ENCODE results near the gene SMAD2. TPM values are rescaled to one million over a fixed set of nuclear protein-coding genes. Genes with fewer than 3 reads are reported as not detected.
A peak's percentile ranks its signal among the peaks of the same experiment; 100 is the strongest.
"Not testable (repeated sequence)": the region's sequence is repeated elsewhere in the genome, so short reads cannot be mapped to it uniquely, and the experiment has no call there.

The SMAD2 gene
- total RNA-seq, 2 donors from 2014 or later, result 108 to 146 TPM

DNA sequence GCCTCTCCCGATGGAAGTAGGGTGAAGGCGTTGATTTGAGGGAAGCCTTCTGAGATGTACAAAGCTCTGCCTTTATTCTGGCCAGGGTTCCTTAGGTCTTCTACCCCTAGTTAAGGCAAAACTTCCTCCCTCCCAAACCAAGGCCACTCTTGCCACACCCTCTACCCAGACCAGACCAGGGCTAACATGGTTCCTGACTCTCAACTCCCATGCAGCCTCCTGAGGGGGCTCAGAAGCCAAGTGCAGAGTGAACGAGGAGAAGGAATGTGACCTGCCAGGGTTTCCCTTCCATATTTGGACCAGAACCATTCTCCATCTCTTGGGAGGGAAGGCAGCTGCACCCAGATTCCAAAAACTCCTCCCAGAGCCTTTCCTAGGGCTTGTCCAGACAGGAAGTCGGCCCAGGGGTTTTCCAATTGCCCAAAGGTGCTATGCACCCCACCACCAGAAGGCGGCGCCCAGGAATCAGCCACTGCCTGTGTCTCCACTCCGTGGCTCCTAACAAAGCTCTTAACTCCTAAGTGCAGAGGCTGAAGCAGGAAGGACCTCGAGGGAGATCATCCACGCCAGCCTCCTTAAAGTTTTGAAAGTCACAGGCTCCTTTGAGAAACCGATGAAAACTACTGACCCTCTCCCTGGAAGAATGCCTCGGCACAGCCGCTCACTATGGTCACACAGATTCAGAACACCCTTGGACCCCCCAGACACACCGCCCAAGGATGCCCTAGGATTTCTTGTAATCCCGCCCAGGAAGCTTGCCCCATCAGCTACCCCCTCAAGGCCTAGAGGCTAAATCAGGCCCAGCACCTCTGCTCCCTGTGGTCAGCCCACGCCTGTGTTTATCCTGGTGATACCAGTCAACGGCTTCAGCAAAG lies 157.8 kb downstream of the SMAD2 start:
- DNase-seq (ENCODE audit: low spot score in 2 of 2), result peak; percentile 73 to 81
- Mint-ChIP-seq H3K36me3 (no peaks in the 10 kb centered on the region), H3K27ac (peak overlapping the region; percentile 10 to 55), H3K9me3 (no peaks in the 10 kb centered on the region)
- ATAC-seq, result peak; percentile 72 to 81

GRCh38 chr18:47771922-47772321 lies 158.5 kb downstream of the SMAD2 start:
- Mint-ChIP-seq H3K36me3 (no peaks in the 10 kb centered on the region), H3K9me3 (no peaks in the 10 kb centered on the region), H3K27ac (peak overlapping the region in 1 of 2 donors; percentile 55)
- DNase-seq (ENCODE audit: low spot score in 2 of 2), result no peak
- no peak for ATAC-seq

DNA sequence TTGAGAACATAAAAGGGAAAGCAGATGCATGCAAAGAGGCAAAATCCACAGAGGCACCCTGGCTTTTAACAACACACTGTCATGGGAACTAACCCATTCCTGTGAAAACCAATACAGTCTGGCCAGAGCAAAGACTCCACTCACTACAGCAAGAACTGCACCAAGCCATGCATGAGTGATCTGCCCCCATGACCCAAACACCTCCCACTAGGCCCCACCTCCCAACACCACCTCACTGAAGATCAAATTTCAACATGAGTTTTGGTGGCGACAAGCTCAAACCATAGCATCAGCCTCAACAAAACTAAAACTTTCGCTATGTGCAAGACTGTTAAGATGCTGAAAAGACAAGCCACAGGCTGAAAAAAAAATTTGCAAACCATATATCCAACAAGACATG lies 162.8 kb downstream of the SMAD2 start:
- DNase-seq (ENCODE audit: low spot score in 2 of 2), result no peak
- Mint-ChIP-seq H3K36me3 (no peaks in the 10 kb centered on the region), H3K27ac (no peak overlapping the region), H3K9me3 (no peaks in the 10 kb centered on the region)
- no peak for ATAC-seq

DNA sequence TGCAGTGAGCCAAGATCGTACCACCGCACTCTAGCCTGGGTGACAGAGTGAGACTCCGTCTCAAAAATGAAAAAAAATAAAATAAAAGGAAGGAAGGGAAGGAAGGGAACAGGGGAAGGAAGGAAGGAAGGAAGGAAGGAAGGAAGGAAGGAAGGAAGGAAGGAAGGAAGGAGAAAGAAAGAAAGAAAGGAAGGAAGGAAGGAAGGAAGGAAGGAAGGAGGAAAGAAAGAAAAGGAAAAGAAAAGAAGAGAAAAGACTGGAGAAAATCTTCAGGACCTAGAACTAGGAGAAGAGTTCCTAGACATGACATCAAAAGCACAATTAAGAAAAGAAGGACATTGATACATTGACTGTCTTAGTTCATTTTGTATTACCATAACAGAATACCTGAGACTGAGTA lies 163.3 kb downstream of the SMAD2 start:
- not testable (repeated sequence) for H3K27ac Mint-ChIP-seq; DNase-seq (ENCODE audit: low spot score in 2 of 2); ATAC-seq; H3K36me3 Mint-ChIP-seq; H3K9me3 Mint-ChIP-seq

Measured in activated naive CD4-positive, alpha-beta T cell treated with anti-CD3 and anti-CD28 coated beads, Interleukin-2, amount 50 U/mL, for 72 hours (primary cell).